RWPE2 (cell line): Measurements from ENCODE around the gene CACFD1.

Experiments used
- ATAC-seq: fragments of 200-7000 bp; cut with Tn5 transposase; 3 replicates; pipeline ENCODE4 v1.9.1; 2021; ENCODE audit warnings: low read depth
- DNase-seq: peaks from one replicate; pipeline ENCODE4 v3.0.0-alpha.2; 2020; ENCODE audit warnings: low spot score
- H3K27ac ChIP-seq: fragments of 450-650 bp; 2 replicates; pipeline ENCODE4 v1.5.1; 2017; ENCODE audit warnings: mild to moderate bottlenecking; ENCODE audit not compliant: poor library complexity, severe bottlenecking
- H3K27me3 ChIP-seq: fragments of 250-450 bp; sonication (Bioruptor Pico); 2 replicates; pipeline ENCODE4 v1.5.1; 2021; ENCODE audit warnings: mild to moderate bottlenecking, moderate library complexity; ENCODE audit not compliant: insufficient read depth, poor library complexity, severe bottlenecking
- H3K36me3 ChIP-seq: fragments of 250-450 bp; sonication (Bioruptor Pico); 2 replicates; pipeline ENCODE4 v1.5.1; 2020; ENCODE audit warnings: low read depth, mild to moderate bottlenecking, moderate library complexity
- H3K4me1 ChIP-seq: fragments of 250-450 bp; sonication (Bioruptor Pico); 2 replicates; pipeline ENCODE4 v1.5.1; 2021; ENCODE audit warnings: mild to moderate bottlenecking, moderate library complexity; ENCODE audit not compliant: insufficient read depth, poor library complexity, severe bottlenecking
- H3K4me3 ChIP-seq: fragments of 250-450 bp; sonication (Bioruptor Pico); 2 replicates; pipeline ENCODE4 v1.5.1; 2021; ENCODE audit warnings: mild to moderate bottlenecking, moderate library complexity; ENCODE audit not compliant: severe bottlenecking
- H3K9me3 ChIP-seq: fragments of 250-450 bp; sonication (Bioruptor Pico); 2 replicates; pipeline ENCODE4 v1.5.1; 2021; ENCODE audit warnings: mild to moderate bottlenecking, moderate library complexity; ENCODE audit not compliant: severe bottlenecking
- TF ChIP-seq, protein P1 (sequence below): fragments of 450-650 bp; IDR thresholded peaks from one replicate; pipeline ENCODE4 v1.5.1; 2017; ENCODE audit warnings: mild to moderate bottlenecking, moderate library complexity; ENCODE audit not compliant: poor library complexity, severe bottlenecking

The CACFD1 gene

DNA sequence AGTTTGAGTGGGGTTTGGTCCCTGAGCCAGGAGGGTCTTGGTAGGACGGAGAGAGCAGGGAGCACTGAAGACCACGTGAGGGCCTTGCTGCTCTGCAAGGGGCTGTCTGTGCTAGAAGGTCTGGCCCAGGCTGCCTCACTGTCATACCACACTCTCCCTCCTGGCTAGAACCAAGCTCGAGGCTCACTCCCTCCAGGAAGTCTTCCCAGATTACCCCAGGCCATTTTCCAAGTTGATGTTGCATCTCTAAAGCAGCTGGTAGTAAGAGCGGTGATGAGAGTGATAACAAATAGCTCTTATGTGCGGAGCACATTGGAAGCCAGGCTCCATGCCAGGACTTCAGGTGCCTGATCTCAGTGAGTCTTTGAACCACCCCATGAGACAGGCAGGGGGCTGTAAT lies 58.4 kb downstream of the CACFD1 start:
- no peaks in the 10 kb centered on the region for H3K9me3 ChIP-seq
- H3K4me1 ChIP-seq: no peaks in the 10 kb centered on the region
- H3K36me3 ChIP-seq: no peaks in the 10 kb centered on the region
- DNase-seq: no peak
- H3K4me3 ChIP-seq: no peak overlapping the region
- no peak overlapping the region for H3K27ac ChIP-seq
- TF ChIP-seq, protein P1, sequence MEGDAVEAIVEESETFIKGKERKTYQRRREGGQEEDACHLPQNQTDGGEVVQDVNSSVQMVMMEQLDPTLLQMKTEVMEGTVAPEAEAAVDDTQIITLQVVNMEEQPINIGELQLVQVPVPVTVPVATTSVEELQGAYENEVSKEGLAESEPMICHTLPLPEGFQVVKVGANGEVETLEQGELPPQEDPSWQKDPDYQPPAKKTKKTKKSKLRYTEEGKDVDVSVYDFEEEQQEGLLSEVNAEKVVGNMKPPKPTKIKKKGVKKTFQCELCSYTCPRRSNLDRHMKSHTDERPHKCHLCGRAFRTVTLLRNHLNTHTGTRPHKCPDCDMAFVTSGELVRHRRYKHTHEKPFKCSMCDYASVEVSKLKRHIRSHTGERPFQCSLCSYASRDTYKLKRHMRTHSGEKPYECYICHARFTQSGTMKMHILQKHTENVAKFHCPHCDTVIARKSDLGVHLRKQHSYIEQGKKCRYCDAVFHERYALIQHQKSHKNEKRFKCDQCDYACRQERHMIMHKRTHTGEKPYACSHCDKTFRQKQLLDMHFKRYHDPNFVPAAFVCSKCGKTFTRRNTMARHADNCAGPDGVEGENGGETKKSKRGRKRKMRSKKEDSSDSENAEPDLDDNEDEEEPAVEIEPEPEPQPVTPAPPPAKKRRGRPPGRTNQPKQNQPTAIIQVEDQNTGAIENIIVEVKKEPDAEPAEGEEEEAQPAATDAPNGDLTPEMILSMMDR: no peak
- ATAC-seq: no peak
- no peaks in the 10 kb centered on the region for H3K27me3 ChIP-seq

DNA sequence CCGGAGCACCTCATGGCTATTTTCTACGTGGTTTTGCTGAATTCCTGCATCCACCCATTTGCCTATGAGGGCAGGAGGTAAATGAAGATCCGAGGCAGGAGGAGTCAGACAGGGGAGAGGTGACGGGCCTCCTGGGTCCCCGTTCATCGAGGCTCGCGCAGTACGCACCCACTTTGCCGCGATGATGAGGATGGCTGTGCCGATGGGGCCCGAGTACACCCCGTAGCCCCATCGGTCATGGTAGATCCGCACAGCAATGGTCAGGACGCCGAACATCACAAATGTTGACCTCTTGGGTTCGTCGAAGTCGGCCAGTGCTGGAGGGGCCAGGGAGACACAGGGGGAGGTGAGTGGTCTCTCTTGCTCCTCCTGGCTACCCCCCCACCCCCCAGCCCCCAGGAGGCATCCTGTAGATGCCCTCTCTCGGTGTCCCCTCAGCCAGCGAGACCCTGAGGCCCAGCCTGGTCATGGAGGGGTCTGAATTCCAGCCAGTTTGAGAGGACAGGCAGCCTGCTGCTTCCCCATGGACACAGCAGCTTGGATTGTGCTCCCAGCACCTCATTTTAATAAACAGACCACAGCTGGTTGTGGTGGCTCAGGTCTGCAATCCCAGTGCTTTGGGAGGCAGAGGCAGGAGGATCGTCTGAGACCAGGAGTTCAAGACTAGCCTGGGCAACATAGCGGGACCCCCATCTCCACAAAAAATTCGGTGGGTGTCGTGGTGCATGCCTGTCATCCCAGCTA lies 59.1 kb downstream of the CACFD1 start:
- Histone ChIP-seq H3K4me3 (no peak overlapping the region), H3K4me1 (no peaks in the 10 kb centered on the region), H3K9me3 (no peaks in the 10 kb centered on the region), H3K27ac (no peak overlapping the region), H3K27me3 (no peaks in the 10 kb centered on the region), H3K36me3 (no peaks in the 10 kb centered on the region)
- DNase-seq: no peak
- TF ChIP-seq, protein P1: no peak
- no peak for ATAC-seq

DNA sequence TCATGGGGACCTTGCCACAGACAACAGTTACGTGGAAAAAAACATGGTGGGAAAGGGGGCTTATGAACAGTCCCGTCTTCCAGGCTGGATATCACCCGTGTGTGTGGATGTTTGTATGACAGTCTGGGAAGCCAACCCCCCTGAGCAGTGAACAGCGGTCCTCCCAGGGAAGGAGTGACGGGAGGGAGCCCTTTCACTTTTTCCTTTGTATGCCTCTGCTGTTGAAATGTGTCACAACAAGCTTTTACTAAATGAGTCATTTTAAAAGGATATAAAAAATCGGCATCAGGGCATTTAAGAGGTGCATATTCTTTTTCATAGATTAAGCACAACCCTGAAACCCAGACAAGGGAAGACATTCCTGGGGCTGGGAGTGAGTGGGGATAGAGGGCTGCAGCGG lies 59.9 kb downstream of the CACFD1 start:
- Histone ChIP-seq H3K4me3 (no peak overlapping the region), H3K27me3 (no peaks in the 10 kb centered on the region), H3K27ac (no peak overlapping the region), H3K9me3 (no peaks in the 10 kb centered on the region), H3K4me1 (no peaks in the 10 kb centered on the region), H3K36me3 (no peaks in the 10 kb centered on the region)
- DNase-seq (no peak), ATAC-seq (peak; percentile 16; the same call in 2 of the 3 replicates)
- TF ChIP-seq, protein P1: no peak

DNA sequence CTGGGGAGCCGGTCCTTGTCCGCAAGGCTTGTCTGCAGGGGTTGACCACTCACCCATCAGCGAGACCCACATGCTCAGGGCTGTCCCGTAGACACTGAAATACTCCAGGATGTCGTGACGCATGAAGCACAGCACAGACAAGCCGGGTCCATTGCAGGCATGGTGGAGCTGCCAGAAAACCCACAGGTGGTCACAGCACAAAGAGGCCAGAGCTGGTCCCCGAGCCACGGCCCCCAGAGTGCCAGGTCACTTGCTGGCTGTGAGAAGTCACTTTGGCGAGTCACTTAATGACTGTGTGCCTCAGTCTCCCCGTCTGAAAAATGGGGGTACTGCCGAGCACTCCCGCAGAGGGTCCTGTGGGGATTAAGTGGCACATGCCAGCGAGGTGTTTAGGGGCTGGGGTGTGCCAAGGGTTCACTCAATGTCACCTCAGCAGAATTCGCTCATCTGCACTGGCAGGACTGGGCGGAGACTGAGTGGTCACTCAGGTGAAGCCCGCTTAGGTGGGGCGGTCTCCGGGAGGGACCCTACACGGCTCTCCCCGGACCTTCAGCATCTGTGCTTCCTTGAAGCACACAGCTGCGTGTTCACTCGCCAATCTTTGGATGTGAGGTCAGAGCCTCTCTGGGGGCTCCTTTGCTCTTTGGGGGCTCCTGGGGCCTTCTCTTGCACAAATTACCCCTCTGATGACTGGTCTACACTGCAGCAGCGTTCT lies 60.5 kb downstream of the CACFD1 start:
- Histone ChIP-seq H3K27me3 (no peaks in the 10 kb centered on the region), H3K27ac (no peak overlapping the region), H3K4me1 (no peaks in the 10 kb centered on the region), H3K9me3 (no peaks in the 10 kb centered on the region), H3K36me3 (no peaks in the 10 kb centered on the region), H3K4me3 (no peak overlapping the region)
- DNase-seq: no peak
- ATAC-seq: no peak
- TF ChIP-seq, protein P1: no peak
